Measurements from ENCODE around the gene NPIPB5.
"Not testable (repeated sequence)": the region's sequence is repeated elsewhere in the genome, so short reads cannot be mapped to it uniquely, and the experiment has no call there.

- TF ChIP-seq CTCF (IDR thresholded peaks at IDR 0.05 in 4 of 5, conservative IDR thresholded peaks at IDR 0.05 in 1 of 5); POLR2A (IDR thresholded peaks at IDR 0.05): not testable (repeated sequence)
These were observed 41.8 kb upstream of the NPIPB5 start for GRCh38 chr16:22468846-22469245.
